ENCODE results near the gene FMNL2.

Gene FMNL2

DNA sequence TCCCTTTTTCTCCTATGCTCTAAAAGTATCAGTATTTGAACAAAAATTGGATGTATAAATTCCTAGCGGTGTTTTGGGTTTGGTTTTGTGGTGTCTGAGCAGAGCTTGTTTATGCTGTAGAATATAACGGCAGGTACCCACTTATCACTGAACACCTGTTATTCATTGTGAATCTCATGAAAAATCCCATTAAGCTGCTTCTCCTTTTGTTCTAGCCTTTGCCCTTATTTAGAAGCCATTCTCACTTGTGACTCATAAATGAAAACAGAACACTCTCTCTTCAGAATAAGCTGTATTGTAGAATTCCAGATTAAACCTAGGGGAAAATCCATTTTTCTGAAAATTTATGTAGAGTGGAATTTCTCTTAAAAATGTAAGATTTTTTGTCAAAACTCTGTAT is 278.3 kb downstream of the FMNL2 start:
- POLR2A ChIA-PET = interaction anchor here (1.2 kb wide), 1 partner anchor 40 kb away, joined by 3 read pairs; no protein-coding TSS in a partner anchor
- DNase-seq (ENCODE audit: low read depth, low spot score) = no peak

DNA sequence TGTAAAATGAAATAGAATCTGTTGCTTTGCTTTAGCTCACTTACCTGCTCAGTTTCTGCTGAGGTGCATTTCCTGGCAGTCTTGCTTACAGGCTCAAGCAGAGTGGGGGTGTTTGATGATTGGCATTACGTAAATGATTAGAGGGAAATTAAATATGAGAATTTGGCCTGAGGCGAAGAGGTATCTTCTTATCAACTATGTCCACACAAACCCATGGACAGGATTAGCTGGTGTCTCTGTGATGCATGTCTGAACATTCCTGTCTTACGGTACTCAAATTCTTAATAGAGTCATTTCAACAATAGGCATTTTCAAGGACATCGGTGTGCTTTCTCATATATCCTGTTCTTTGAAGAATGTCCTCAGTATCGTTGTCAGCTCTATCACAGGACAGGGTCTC is 280.2 kb downstream of the FMNL2 start:
- H3K4me3 ChIP-seq (ENCODE audit: low read depth, low read length) = no peak overlapping the region
- TF ChIP-seq, protein P1, sequence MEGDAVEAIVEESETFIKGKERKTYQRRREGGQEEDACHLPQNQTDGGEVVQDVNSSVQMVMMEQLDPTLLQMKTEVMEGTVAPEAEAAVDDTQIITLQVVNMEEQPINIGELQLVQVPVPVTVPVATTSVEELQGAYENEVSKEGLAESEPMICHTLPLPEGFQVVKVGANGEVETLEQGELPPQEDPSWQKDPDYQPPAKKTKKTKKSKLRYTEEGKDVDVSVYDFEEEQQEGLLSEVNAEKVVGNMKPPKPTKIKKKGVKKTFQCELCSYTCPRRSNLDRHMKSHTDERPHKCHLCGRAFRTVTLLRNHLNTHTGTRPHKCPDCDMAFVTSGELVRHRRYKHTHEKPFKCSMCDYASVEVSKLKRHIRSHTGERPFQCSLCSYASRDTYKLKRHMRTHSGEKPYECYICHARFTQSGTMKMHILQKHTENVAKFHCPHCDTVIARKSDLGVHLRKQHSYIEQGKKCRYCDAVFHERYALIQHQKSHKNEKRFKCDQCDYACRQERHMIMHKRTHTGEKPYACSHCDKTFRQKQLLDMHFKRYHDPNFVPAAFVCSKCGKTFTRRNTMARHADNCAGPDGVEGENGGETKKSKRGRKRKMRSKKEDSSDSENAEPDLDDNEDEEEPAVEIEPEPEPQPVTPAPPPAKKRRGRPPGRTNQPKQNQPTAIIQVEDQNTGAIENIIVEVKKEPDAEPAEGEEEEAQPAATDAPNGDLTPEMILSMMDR (IDR thresholded peaks at IDR 0.05; ENCODE audit: insufficient read depth, low read length, missing control alignments) = no peak
- CTCF ChIA-PET = interaction anchor here (0.9 to 8.6 kb wide), 4 partner anchors 9 to 20 kb away, joined by 3 to 63 read pairs (median 12); no protein-coding TSS in a partner anchor
- POLR2A ChIA-PET = no interaction called here
- no peak for DNase-seq (ENCODE audit: low read depth, low spot score)

More for the DNA sequence above, 278.3 kb downstream of the FMNL2 start:
- TF ChIP-seq, protein P1 (IDR thresholded peaks at IDR 0.05; ENCODE audit: insufficient read depth, low read length, missing control alignments) = no peak
- no peak overlapping the region for H3K4me3 ChIP-seq (ENCODE audit: low read depth, low read length)
- CTCF ChIA-PET = interaction anchor here (2.1 to 2.5 kb wide), 2 partner anchors 14 to 438 kb away, joined by 8 to 21 read pairs; partner anchors contain the start of gene STAM2

DNA sequence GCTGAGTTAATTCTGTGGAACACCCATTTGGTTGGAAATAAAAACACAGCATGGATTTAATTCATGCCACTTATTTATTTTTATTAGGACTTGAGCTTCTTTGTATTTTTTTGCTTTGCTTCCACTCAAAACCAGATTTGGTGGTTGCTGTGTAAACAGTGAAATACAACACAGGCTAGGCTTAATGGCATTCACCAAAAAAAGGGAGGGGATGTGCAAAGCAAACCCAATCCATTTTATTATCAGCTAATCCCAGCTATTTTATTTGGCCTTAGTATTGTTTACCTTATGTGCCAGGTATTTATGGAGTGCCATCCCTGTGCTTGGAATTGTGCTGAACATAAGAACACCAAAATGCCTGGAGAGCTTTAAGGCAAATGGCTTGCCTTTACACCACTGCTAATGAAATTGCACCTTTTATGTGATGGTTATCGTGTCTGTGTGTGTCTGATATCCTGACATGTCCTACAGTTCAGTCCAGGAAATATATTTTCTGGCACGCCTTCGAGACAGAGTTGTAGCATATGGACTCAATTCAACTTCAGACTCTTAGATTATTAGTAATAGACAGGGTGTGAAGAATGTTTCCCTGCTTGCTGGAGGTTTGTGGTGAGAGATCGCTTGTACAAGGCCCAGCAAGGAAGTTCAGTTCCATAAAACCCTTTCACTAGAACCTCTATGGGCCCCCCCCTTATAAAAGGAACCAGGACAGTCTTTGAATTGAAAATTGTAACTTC is 282.6 kb downstream of the FMNL2 start:
- H3K4me3 ChIP-seq (ENCODE audit: low read depth, low read length) = no peak overlapping the region
- POLR2A ChIA-PET = interaction anchor here (0.6 kb wide), 1 partner anchor 507 kb away, joined by 5 read pairs; no protein-coding TSS in a partner anchor
- DNase-seq (ENCODE audit: low read depth, low spot score) = no peak
- CTCF ChIA-PET = interaction anchor here (0.9 to 8.6 kb wide), 6 partner anchors 10 to 428 kb away, joined by 3 to 63 read pairs (median 4); no protein-coding TSS in a partner anchor
- TF ChIP-seq, protein P1 (IDR thresholded peaks at IDR 0.05; ENCODE audit: insufficient read depth, low read length, missing control alignments) = no peak

DNA sequence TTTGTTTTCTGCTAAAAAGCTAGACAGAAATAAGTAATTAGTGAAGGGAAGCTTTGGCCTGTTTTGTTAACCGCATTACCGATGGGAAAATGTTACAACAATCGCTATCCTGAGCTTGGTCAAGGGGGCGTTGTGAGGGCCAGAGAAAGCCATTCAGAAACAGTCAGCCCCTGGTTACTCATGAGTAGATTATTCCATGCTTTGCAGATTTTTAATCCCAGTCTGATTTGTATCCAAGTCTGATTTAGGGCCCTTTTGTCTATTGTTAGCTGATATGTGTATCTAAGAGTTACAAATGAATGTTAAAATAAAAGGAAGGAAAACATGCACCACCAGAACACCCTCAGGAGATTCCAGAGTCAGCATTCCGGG is 283.2 kb downstream of the FMNL2 start:
- POLR2A ChIA-PET = interaction anchor here (0.6 kb wide), 1 partner anchor 508 kb away, joined by 5 read pairs; no protein-coding TSS in a partner anchor
- H3K4me3 ChIP-seq (ENCODE audit: low read depth, low read length) = no peak overlapping the region
- CTCF ChIA-PET = interaction anchor here (1.0 to 8.6 kb wide), 5 partner anchors 9 to 429 kb away, joined by 3 to 63 read pairs (median 4); no protein-coding TSS in a partner anchor

DNA sequence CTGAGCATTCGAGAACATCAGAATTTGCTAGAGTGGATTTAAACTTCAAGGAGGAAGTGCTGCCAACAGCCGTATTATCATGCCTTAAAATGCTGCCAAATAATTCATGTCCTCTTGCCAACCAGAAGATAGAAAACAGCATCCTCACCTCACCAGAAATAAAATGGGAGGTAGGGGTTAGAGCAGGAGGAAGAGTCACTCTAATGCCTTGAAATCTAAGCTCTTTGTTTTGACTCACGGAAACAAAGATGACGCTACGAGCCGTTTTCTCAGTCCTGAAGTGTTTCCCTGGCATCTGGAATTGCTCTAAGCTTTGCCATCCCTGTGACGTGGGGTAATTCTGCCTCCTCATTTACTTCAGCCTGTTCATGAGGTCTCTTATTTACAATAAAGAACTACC is 285.2 kb downstream of the FMNL2 start:
- H3K4me3 ChIP-seq (ENCODE audit: low read depth, low read length) = no peak overlapping the region
- TF ChIP-seq, protein P1 (IDR thresholded peaks at IDR 0.05; ENCODE audit: insufficient read depth, low read length, missing control alignments) = no peak
- ChIA-PET POLR2A (no interaction called here), CTCF (interaction anchor here (2.0 to 8.6 kb wide), 3 partner anchors 15 to 444 kb away, joined by 5 to 63 read pairs (median 8); partner anchors contain the start of gene STAM2)
- DNase-seq (ENCODE audit: low read depth, low spot score) = no peak

More for the DNA sequence above, 283.2 kb downstream of the FMNL2 start:
- TF ChIP-seq, protein P1 (IDR thresholded peaks at IDR 0.05; ENCODE audit: insufficient read depth, low read length, missing control alignments) = no peak
- no peak for DNase-seq (ENCODE audit: low read depth, low spot score)

DNA sequence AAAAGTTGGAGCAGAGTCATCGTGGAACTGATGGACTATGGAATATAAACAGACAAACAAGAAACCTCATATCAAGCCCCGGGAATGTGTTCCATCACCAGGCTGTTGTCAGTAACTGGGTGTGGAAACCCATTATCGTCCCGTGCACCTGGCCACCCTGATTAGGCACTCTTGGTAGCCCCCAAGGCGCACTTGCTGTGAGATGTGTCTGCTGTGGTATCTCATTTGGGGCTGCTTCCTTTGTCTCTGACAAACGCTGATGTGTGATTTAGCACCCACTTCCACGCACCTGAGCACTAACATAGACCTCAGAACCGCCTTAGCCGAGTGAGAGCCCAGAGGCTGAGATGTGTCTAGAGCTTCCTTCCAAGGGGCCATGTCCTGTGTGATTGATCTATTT is 286.0 kb downstream of the FMNL2 start:
- ChIA-PET POLR2A (no interaction called here), CTCF (interaction anchor here (1.0 to 8.6 kb wide), 4 partner anchors 14 to 584 kb away, joined by 3 to 63 read pairs (median 6); partner anchors contain the start of gene STAM2)
- no peak for DNase-seq (ENCODE audit: low read depth, low spot score)
- TF ChIP-seq, protein P1 (IDR thresholded peaks at IDR 0.05; ENCODE audit: insufficient read depth, low read length, missing control alignments) = no peak
- no peak overlapping the region for H3K4me3 ChIP-seq (ENCODE audit: low read depth, low read length)

Measured in AG04449 (cell line).